Loucy (cell line): ENCODE results near the gene HAL.

Source experiments
- EZH2phosphoT487 ChIP-seq: fragments of 200-600 bp; IDR thresholded peaks from 2 replicates; pipeline ENCODE4 v1.6.1; 2018; ENCODE audit warnings: antibody characterized with exemption, mild to moderate bottlenecking, moderate library complexity, borderline replicate concordance
- TF ChIP-seq, protein P1 (sequence below): fragments of 200-600 bp; sonication (generic); conservative IDR thresholded peaks from 2 replicates; pipeline ENCODE4 v1.5.1; 2014; ENCODE audit warnings: mild to moderate bottlenecking, antibody characterized with exemption, low read length

DNA sequence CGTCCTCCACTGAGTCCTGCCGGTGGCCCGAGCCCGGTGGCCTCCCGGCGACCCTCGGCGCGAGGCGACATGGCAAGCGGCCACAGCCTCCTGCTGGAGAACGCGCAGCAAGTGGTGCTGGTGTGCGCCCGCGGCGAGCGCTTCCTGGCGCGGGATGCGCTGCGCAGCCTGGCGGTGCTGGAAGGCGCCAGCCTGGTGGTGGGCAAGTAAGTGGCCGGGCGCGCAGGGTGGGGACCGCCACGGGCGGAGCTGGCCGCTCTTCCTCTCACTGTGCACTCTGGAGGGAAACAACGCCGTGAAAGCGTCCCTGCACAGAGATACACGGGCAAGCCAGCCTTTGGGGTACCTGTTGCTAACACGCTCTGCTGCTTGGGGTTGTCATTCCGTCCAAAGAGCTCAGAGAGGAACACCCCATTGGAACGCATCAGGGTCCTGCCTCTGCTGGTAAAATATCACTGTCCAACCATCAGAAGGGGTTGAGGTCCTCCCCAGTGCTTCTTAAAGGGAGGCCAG lies 52.8 kb downstream of the HAL start, which contains the start of gene AMDHD1:
- TF ChIP-seq, protein P1, sequence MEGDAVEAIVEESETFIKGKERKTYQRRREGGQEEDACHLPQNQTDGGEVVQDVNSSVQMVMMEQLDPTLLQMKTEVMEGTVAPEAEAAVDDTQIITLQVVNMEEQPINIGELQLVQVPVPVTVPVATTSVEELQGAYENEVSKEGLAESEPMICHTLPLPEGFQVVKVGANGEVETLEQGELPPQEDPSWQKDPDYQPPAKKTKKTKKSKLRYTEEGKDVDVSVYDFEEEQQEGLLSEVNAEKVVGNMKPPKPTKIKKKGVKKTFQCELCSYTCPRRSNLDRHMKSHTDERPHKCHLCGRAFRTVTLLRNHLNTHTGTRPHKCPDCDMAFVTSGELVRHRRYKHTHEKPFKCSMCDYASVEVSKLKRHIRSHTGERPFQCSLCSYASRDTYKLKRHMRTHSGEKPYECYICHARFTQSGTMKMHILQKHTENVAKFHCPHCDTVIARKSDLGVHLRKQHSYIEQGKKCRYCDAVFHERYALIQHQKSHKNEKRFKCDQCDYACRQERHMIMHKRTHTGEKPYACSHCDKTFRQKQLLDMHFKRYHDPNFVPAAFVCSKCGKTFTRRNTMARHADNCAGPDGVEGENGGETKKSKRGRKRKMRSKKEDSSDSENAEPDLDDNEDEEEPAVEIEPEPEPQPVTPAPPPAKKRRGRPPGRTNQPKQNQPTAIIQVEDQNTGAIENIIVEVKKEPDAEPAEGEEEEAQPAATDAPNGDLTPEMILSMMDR: 0 out of 2 replicates have a peak, but pooled peaks have one; percentile 23
- no peak for TF ChIP-seq EZH2phosphoT487
